Left kidney (tissue), 2 donors: ENCODE results near the gene CDK10. TPM values are rescaled to one million over a fixed set of nuclear protein-coding genes. Genes with fewer than 3 reads are reported as not detected.

Source experiments
- DNase-seq: peaks from one replicate; pipeline ENCODE4 v3.0.0-alpha.2; 2013
- polyA plus RNA-seq: library from polyadenylated mRNA; unstranded; fragments of 120-200 nt; gene quantifications from one replicate; pipeline ENCODE4 v1.2.1, GENCODE V29; 2013; ENCODE audit not compliant: insufficient read length

Gene CDK10
- polyA plus RNA-seq, 1 donor: 122 TPM

GRCh38 chr16:89710709-89711564 is 24.4 kb downstream of the CDK10 start:
- DNase-seq: no peak

GRCh38 chr16:89711601-89712273 is 25.2 kb downstream of the CDK10 start:
- DNase-seq: no peak

GRCh38 chr16:89712274-89712781 is 25.8 kb downstream of the CDK10 start:
- no peak for DNase-seq

- DNase-seq: no peak
These were observed 30.0 kb downstream of the CDK10 start for GRCh38 chr16:89716493-89716892.

GRCh38 chr16:89716916-89717687 is 30.6 kb downstream of the CDK10 start:
- no peak for DNase-seq

GRCh38 chr16:89717688-89718505 is 31.4 kb downstream of the CDK10 start:
- DNase-seq: no peak

- DNase-seq: no peak
These were observed 34.0 kb downstream of the CDK10 start for GRCh38 chr16:89720551-89720812.

GRCh38 chr16:89720813-89721545 is 34.5 kb downstream of the CDK10 start, which contains the start of the genes VPS9D1 and ZNF276:
Gene VPS9D1, minus strand, starts transcription at chr16:89720898. Its CDS starts 37 bp downstream, at chr16:89720861.
Gene ZNF276, plus strand, starts transcription at chr16:89721537. Its CDS starts 104 bp downstream, at chr16:89721641.
- peak; percentile 70 for DNase-seq

- DNase-seq: no peak
These were observed 35.3 kb downstream of the CDK10 start for GRCh38 chr16:89721546-89722391.

- DNase-seq: no peak
These were observed 36.1 kb downstream of the CDK10 start for GRCh38 chr16:89722392-89723278.

GRCh38 chr16:89723279-89724250 is 37.1 kb downstream of the CDK10 start:
- no peak for DNase-seq

GRCh38 chr16:89727406-89728120 is 41.1 kb downstream of the CDK10 start:
- DNase-seq: no peak

GRCh38 chr16:89729293-89729692 is 42.8 kb downstream of the CDK10 start:
- DNase-seq: no peak

- peak; percentile 14 for DNase-seq
These were observed 43.5 kb downstream of the CDK10 start for GRCh38 chr16:89729863-89730593.

- DNase-seq: no peak
These were observed 44.2 kb downstream of the CDK10 start for GRCh38 chr16:89730610-89731234.
